Choroid plexus epithelial cell (primary cell): ENCODE results near the gene FAM131A.

Experiments
- DNase-seq: peaks from one replicate; pipeline ENCODE4 v3.0.0-alpha.2; 2010; ENCODE audit warnings: low read depth
- H3K4me3 ChIP-seq: 2 replicates; pipeline ENCODE4 v1.5.1; 2011; ENCODE audit warnings: low read depth, mild to moderate bottlenecking, control low read depth, low read length, moderate library complexity
- TF ChIP-seq, protein P1 (sequence below): conservative IDR thresholded peaks from 2 replicates; pipeline ENCODE4 v1.5.1; 2011; ENCODE audit warnings: low read depth, mild to moderate bottlenecking, control low read depth, inconsistent platforms, low read length, moderate library complexity

The FAM131A gene

DNA sequence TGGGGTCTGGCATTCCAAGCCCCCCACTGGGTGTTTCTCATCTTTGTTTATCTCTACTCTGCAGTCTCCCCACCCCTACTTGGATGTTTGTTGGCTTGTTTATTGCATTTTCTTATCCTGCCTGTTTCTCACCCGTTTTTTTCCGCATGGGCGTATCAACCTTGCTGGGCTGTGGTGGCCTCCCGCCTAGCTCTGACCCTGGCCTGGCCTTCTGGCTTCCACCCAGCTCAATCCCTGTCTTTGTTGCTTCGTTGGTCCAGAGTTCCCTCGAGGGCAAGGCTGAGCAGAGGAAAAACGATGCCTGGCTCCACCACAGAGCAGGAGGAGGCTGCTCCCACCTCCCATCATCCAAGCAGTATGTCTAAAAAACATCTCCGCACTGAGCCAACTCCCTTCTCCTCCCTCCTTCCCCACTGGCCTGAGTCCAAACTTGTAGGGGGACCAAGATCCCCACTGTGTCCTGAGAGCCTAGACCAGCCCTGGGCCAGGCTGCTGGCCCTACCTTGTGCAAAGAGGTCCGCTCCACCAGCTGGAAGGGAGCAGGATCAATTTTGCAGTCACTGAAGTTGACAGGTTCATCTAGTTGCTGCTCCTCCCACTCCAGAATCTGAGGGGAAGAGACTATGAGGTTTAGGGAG lies 14.2 kb downstream of the FAM131A start:
- DNase-seq = no peak
- TF ChIP-seq, protein P1, sequence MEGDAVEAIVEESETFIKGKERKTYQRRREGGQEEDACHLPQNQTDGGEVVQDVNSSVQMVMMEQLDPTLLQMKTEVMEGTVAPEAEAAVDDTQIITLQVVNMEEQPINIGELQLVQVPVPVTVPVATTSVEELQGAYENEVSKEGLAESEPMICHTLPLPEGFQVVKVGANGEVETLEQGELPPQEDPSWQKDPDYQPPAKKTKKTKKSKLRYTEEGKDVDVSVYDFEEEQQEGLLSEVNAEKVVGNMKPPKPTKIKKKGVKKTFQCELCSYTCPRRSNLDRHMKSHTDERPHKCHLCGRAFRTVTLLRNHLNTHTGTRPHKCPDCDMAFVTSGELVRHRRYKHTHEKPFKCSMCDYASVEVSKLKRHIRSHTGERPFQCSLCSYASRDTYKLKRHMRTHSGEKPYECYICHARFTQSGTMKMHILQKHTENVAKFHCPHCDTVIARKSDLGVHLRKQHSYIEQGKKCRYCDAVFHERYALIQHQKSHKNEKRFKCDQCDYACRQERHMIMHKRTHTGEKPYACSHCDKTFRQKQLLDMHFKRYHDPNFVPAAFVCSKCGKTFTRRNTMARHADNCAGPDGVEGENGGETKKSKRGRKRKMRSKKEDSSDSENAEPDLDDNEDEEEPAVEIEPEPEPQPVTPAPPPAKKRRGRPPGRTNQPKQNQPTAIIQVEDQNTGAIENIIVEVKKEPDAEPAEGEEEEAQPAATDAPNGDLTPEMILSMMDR = no peak
- no peak overlapping the region for H3K4me3 ChIP-seq

DNA sequence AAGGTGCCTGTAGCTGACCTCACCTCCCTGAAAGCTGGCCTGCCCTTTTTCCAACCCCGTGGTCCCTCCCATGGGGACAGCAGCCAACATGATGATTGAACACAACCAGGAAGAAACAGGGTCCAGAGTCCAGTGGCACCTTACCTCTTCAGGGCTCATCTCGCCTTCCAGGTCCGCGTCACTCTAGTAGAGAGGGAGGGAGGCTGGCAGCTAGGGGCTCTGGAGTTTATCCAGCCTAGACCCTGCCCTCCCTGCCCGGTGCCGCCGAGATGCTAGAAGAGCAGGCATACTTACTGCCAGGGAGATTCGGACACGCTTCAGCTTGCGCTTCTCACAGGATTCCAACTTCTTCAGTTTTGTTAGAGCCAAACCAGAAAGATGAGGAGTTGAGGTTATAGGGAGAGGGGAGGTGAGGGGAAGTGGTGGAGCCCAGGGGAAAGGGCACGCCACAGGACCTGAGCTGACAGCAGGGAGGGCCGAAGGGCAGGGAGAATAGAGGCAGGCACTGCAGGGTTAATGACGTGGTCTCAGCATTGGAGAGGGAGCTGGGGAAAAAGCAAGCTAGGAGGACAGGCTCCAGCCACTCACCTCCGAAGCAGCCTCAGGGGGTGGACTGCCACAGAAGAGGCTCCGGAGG lies 14.9 kb downstream of the FAM131A start:
- H3K4me3 ChIP-seq = no peak overlapping the region
- DNase-seq = no peak
- TF ChIP-seq, protein P1 = no peak

DNA sequence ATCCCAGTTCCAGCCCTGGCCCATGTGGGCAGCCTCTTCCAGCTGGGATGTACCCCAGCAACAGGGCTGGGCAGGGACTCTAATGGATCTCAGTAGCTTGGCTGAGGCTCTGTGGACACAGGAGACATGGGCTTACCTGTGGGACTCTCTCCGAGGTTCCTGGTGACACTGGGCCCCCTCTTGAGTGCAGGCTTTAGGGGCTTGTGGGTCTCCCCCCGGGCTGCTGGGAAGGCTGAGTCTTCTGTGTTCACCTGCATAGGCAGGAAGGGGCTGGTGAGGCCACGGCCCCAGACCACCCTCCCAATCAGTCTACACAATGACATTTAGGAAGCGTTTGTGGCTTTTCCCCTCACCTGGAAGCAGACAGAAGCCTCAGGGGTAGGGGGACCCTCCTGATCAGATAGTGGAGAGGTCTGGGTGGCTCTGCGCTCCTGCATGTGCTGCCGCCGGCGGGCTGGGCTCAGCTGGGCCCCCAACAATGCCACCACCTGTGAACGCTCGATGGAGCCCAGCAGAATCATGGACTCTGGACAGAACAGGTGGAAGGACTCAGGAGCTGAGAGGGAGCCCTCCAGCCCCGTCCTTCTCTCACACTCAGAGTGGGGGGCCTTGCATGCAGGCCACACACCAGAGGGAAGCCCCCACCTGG lies 15.6 kb downstream of the FAM131A start:
- H3K4me3 ChIP-seq = no peak overlapping the region
- TF ChIP-seq, protein P1 = no peak
- DNase-seq = no peak

DNA sequence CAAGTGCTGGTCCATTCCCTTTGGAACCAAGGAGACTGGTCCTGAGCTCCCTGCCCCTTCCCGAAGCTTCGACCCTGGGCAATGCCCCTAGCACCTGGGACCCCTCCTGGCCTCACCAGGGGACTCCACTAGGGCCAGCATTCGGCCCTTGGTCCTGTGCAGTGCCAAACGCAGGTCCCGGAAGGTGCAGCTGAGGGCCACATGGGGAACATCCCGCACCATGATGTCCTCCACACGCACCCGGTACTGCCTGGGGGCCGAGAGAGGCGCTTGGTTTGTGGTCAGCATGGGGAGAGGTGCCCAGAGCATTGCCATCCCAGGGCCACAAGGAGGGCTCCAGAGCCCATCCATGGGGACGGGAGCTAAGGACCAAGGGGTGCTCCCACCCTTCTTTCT lies 16.1 kb downstream of the FAM131A start:
- TF ChIP-seq, protein P1 = no peak
- H3K4me3 ChIP-seq = no peak overlapping the region
- no peak for DNase-seq

DNA sequence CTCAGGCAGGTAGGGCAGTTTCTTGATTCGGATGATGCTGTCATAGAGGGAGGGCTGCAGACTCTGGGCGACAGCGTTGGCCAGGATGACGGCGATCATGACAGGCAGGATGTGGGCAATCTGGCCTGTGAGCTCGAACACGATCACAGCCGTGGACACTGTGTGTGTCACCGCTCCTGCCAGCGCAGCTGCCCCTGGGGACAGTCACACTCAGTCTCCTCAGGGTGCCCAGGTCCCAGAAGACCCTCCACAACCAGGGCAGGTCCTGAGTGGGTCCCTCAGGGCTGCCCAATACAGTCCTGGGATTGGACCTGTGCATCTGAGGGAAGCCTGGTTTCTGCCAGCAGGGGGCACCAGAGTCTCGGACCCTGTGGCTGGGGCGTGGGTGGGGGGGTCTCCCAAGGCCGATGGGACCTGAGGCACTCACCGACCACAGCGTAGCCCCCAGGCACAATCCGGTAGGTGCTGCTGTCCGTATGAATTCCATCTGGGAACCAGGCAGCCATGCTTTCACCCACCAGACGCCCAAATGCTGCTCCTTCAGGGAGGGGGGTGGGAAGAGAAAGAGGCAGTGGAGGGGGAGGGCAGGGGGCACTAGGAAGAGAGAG lies 16.8 kb downstream of the FAM131A start:
- DNase-seq = no peak
- TF ChIP-seq, protein P1 = peak; percentile 86
- H3K4me3 ChIP-seq = no peak overlapping the region

DNA sequence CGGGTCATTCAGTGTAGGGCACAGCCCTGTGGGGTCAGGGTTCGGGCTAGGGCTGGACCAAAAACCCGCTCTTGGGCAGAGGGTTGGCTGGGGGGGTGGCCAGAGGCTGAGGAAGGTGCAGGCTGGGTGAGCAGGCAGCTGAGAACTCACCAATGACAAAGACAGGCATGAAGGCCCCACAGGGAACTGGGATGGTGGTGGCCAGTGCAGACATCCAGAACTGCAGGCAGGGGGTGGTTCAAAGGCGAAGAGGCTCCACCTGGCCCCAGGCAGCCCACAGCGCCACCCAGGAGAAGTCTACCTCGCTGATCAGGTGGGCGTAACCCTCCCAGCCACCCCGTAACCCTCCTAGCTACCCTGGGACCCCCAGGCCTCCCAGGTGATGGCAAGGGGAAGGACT lies 17.4 kb downstream of the FAM131A start:
- no peak overlapping the region for H3K4me3 ChIP-seq
- no peak for DNase-seq
- TF ChIP-seq, protein P1 = no peak
